ENCODE results near the gene EPHB1.

DNA sequence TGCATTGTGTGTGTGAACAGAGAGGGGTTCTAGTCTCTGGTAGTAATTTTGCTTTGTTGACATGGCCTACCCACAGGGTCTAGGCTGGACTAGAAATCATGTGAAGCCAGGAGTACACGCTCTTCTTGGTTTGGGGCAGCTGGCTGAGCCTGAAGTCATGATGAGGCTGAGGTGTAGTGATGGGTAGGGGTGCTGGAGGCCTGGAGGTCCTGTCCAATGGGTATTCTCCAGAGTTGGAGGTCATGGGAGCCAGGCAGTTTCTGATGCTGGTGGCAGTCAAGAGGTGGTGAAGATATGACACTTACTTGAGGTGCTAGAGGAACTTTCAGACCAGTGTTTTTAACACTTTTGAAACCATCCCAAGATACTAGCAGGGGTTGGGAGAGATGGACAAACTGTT, 18.5 kb upstream of the EPHB1 start:
- no peak for TF ChIP-seq POLR2AphosphoS5 (IDR thresholded peaks at IDR 0.05; ENCODE audit: low read depth, low read length)
- no peak for TF ChIP-seq POLR2A (IDR thresholded peaks at IDR 0.05; ENCODE audit: low read depth, low read length)
- no peak for TF ChIP-seq POU2F2 (IDR thresholded peaks at IDR 0.05; ENCODE audit: low read depth, low read length)
- TF ChIP-seq TAF1 (IDR thresholded peaks at IDR 0.05; ENCODE audit: low read depth, low read length) = no peak

Data from GM12891 (cell line).